Ectodermal cell (in vitro differentiated cells): ENCODE results near the gene ZBTB5.

ENCODE experiments used
- H3K27ac ChIP-seq: 2 replicates; pipeline ENCODE4 v1.7.0; 2013; ENCODE audit warnings: mild to moderate bottlenecking, low read depth, low read length; ENCODE audit not compliant: insufficient read depth, poor library complexity, severe bottlenecking
- H3K27me3 ChIP-seq: 2 replicates; pipeline ENCODE4 v1.7.0; 2013; ENCODE audit warnings: mild to moderate bottlenecking, low read length; ENCODE audit not compliant: insufficient read depth, control insufficient read depth, poor library complexity, severe bottlenecking
- H3K36me3 ChIP-seq: one replicate; pipeline ENCODE4 v1.7.0; 2013; ENCODE audit warnings: low read length; ENCODE audit not compliant: control insufficient read depth, insufficient read depth
- H3K4me1 ChIP-seq: one replicate; pipeline ENCODE4 v1.7.0; 2013; ENCODE audit warnings: low read length; ENCODE audit not compliant: control insufficient read depth, insufficient read depth
- H3K4me3 ChIP-seq: 2 replicates; pipeline ENCODE4 v1.7.0; 2013; ENCODE audit warnings: low read depth, low read length, control low read depth; ENCODE audit not compliant: insufficient read depth
- H3K9me3 ChIP-seq: 2 replicates; pipeline ENCODE4 v1.7.0; 2013; ENCODE audit warnings: mild to moderate bottlenecking, low read length, moderate library complexity; ENCODE audit not compliant: control insufficient read depth
- WGBS, 2 experiments: methylation state at CpG; one replicate each; pipeline ENCODE4 v1.1.7; 2013; ENCODE audit warnings: missing lambda C conversion rate in 2 of 2; 5-methylcytosine and 5-hydroxymethylcytosine counted together

Gene ZBTB5

GRCh38 chr9:37419204-37419603 lies 46.0 kb downstream of the ZBTB5 start:
- WGBS, 2 experiments, result 92 to 96% methylated on average over 5 of the region's 5 CpGs
- Histone ChIP-seq H3K4me3 (no peak overlapping the region), H3K36me3 (no peaks in the 10 kb centered on the region), H3K9me3 (no peaks in the 10 kb centered on the region), H3K27me3 (no peaks in the 10 kb centered on the region), H3K27ac (no peak overlapping the region), H3K4me1 (peaks cover 24% of the 10 kb centered on the region)

- no peaks in the 10 kb centered on the region for H3K36me3 ChIP-seq
- no peak overlapping the region for H3K27ac ChIP-seq
- 89 to 93% methylated on average over 9 of the region's 9 CpGs for WGBS, 2 experiments
Measured at GRCh38 chr9:37417857-37418618, 47.2 kb downstream of the ZBTB5 start.

GRCh38 chr9:37417252-37417803 lies 47.9 kb downstream of the ZBTB5 start:
- H3K4me3 ChIP-seq, result no peak overlapping the region
- 91 to 97% methylated on average over 9 of the region's 9 CpGs for WGBS, 2 experiments
- H3K9me3 ChIP-seq, result no peaks in the 10 kb centered on the region
- peaks cover 27% of the 10 kb centered on the region for H3K4me1 ChIP-seq
- H3K27me3 ChIP-seq, result no peaks in the 10 kb centered on the region
- no peaks in the 10 kb centered on the region for H3K36me3 ChIP-seq
- H3K27ac ChIP-seq, result no peak overlapping the region

More at GRCh38 chr9:37417857-37418618, 47.2 kb downstream of the ZBTB5 start:
- Histone ChIP-seq H3K27me3 (no peaks in the 10 kb centered on the region), H3K4me1 (peaks cover 21% of the 10 kb centered on the region), H3K9me3 (no peaks in the 10 kb centered on the region), H3K4me3 (no peak overlapping the region)

- no peaks in the 10 kb centered on the region for H3K27me3 ChIP-seq
- H3K4me3 ChIP-seq, result no peak overlapping the region
- H3K4me1 ChIP-seq, result peaks cover 27% of the 10 kb centered on the region
- H3K9me3 ChIP-seq, result no peaks in the 10 kb centered on the region
- H3K27ac ChIP-seq, result peak overlapping the region; percentile 78
- WGBS, 2 experiments, result 20 to 24% methylated on average over 22 of the region's 22 CpGs
- H3K36me3 ChIP-seq, result no peaks in the 10 kb centered on the region
Measured at GRCh38 chr9:37415011-37415719, 50.1 kb downstream of the ZBTB5 start.

GRCh38 chr9:37414503-37414943 lies 50.7 kb downstream of the ZBTB5 start:
- H3K4me1 ChIP-seq, result peaks cover 27% of the 10 kb centered on the region
- 87 to 89% methylated on average over 10 of the region's 10 CpGs for WGBS, 2 experiments
- peak overlapping the region; percentile 78 for H3K27ac ChIP-seq
- no peaks in the 10 kb centered on the region for H3K36me3 ChIP-seq
- no peaks in the 10 kb centered on the region for H3K27me3 ChIP-seq
- H3K4me3 ChIP-seq, result no peak overlapping the region
- no peaks in the 10 kb centered on the region for H3K9me3 ChIP-seq

- no peaks in the 10 kb centered on the region for H3K36me3 ChIP-seq
- 96 to 98% methylated on average over 4 of the region's 4 CpGs for WGBS, 2 experiments
- no peaks in the 10 kb centered on the region for H3K27me3 ChIP-seq
- H3K4me1 ChIP-seq, result peaks cover 27% of the 10 kb centered on the region
- no peak overlapping the region for H3K27ac ChIP-seq
- H3K4me3 ChIP-seq, result no peak overlapping the region
- no peaks in the 10 kb centered on the region for H3K9me3 ChIP-seq
Measured at GRCh38 chr9:37413311-37413710, 51.9 kb downstream of the ZBTB5 start.

GRCh38 chr9:37412431-37413151 lies 52.7 kb downstream of the ZBTB5 start:
- WGBS, 2 experiments, result 81 to 86% methylated on average over 17 of the region's 17 CpGs
- H3K9me3 ChIP-seq, result no peaks in the 10 kb centered on the region

GRCh38 chr9:37410969-37411785 lies 54.1 kb downstream of the ZBTB5 start:
- H3K27ac ChIP-seq, result no peak overlapping the region
- WGBS, 2 experiments, result 88 to 89% methylated on average over 10 to 12 of the region's 13 CpGs
- no peaks in the 10 kb centered on the region for H3K36me3 ChIP-seq
- H3K4me3 ChIP-seq, result no peak overlapping the region
- peaks cover 20% of the 10 kb centered on the region for H3K4me1 ChIP-seq
- no peaks in the 10 kb centered on the region for H3K9me3 ChIP-seq
- H3K27me3 ChIP-seq, result no peaks in the 10 kb centered on the region

More at GRCh38 chr9:37412431-37413151, 52.7 kb downstream of the ZBTB5 start:
- H3K4me1 ChIP-seq, result peaks cover 27% of the 10 kb centered on the region
- H3K27ac ChIP-seq, result peak overlapping the region; percentile 60
- no peak overlapping the region for H3K4me3 ChIP-seq
- no peaks in the 10 kb centered on the region for H3K27me3 ChIP-seq
- H3K36me3 ChIP-seq, result no peaks in the 10 kb centered on the region

GRCh38 chr9:37410354-37410861 lies 54.8 kb downstream of the ZBTB5 start:
- H3K27ac ChIP-seq, result no peak overlapping the region
- no peaks in the 10 kb centered on the region for H3K27me3 ChIP-seq
- no peaks in the 10 kb centered on the region for H3K36me3 ChIP-seq
- H3K4me3 ChIP-seq, result no peak overlapping the region
- WGBS, 2 experiments, result 86 to 92% methylated on average over 9 of the region's 9 CpGs
- peaks cover 16% of the 10 kb centered on the region for H3K4me1 ChIP-seq
- H3K9me3 ChIP-seq, result no peaks in the 10 kb centered on the region
